ENCODE results near the gene LGI2. TPM values are rescaled to one million over a fixed set of nuclear protein-coding genes. Genes with fewer than 3 reads are reported as not detected.
"Not testable (repeated sequence)": the region's sequence is repeated elsewhere in the genome, so short reads cannot be mapped to it uniquely, and the experiment has no call there.

The LGI2 gene
- total RNA-seq, 1 donor from 2014 or later = 1.7 TPM

DNA sequence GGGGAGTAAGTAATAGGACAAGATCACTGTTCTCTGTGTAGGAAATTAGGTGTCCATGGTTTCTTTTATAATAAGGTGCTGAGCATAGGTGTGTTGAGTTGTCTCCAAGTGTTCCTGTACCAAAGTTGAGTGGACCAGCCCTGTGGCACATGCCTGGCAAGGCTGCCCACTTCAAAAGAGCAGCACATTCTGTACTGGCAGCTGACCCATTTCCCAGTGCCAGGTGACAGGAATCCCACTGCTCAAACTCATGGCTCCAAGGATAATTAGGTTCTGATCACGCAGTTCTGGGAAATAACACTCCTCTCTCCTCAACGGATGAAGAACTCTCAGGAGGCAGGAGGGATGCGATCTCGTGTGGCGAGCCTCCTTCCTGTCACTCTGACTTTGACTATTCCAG lies 12.8 kb upstream of the LGI2 start:
- no peak for DNase-seq

DNA sequence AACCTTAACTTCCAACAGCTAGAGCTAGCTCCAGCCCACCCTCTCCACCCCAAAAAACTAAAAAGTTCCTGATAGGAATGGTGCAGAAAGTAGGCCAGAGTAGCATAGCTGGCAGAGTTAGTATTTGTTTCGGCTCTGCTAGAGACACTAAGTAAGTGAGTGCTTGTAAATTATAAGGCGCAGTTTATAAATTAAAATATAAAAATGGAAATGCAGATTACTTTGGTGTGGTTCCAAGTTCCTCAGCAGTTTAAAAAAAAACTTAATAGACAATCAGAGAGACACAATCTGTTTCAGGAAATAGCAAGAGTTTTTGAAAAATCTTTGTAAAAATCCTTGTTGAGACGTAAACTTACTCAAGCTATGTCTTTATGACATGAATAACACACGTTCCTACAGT lies 2.8 kb upstream of the LGI2 start:
- DNase-seq = no peak

DNA sequence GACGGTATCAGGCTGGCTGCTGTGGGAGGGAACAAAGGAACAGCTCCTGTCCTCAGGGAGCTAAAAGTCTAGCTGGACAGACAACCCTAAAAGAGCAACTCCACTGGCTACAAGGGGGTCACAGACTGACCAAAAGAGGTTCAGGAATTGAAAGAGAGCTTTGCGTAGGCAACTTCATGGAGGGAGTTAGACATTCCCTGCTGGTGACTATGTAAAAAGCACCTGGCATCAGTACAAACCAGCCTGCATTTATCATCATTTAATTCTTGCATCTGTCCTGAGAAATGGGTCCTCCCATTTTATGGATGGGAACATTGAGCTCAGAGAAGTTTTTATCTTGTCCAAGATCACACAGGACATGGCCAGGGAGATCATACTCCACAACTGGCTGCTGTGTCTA lies 1.4 kb upstream of the LGI2 start:
- DNase-seq = no peak

DNA sequence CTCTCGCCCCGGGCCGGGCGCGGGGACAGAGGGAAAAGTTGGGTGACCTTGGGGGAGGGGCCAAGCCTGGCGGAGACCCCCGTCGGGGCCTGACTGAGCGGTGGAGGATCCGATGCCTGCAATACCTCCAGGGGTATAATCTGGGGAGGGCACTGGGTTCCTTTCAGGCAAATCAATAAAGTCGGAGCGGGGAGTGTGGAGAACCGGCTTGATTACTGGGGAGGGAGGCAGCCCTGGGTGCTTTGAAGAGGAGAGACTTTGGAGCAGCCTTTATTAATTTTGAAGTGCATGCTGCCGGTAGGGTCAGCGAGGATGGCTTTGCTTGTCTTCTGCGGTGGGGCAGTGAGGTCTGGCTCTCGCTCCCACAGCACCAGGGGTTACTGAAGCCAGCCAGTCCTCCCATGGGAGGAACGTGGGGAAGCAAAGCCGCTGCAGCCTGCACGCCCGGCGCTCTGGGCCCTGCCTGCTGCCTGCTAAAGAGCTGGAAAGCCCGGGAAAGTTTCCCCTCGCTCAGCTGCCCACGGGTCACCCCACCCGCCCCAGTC lies 403 bp upstream of the LGI2 start:
- no peak for DNase-seq

DNA sequence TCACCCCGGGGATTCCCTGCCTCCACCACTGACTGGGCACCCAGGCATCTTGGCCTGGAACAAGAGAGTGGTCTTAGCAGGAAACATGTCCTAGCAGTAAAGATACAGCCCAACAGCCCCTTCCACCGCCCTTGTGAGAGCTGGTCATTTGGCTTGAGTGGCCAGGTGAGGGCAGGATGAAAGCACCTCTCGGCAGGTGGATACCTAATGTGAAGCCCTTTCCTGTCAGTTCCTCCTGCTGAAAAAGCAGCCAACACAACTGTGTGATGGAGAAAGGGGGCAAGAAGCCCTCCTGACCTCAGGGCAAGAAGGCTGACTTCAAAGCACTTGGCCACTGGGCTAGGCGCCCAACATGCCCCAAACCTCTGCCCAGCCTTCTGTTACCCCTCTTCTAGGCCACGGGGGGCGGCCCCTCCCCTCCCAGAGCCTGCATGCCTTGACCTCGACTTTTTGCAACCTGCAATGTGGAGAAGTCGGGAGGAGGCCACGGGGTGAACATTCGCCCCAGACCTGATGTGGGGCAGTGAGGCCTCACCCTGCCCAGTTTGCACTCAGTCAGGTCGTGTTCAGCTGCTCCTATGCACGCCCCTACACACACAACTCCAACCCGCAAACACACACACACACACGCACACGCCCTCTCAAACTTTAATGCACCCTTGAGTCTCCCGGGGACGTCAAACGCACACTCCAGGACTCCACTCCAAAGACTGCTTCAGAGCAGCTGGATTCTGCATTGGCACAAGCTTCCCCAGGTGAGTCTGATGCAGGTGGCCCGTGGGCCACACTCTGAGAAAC lies 1.1 kb downstream of the LGI2 start:
- no peak for DNase-seq

DNA sequence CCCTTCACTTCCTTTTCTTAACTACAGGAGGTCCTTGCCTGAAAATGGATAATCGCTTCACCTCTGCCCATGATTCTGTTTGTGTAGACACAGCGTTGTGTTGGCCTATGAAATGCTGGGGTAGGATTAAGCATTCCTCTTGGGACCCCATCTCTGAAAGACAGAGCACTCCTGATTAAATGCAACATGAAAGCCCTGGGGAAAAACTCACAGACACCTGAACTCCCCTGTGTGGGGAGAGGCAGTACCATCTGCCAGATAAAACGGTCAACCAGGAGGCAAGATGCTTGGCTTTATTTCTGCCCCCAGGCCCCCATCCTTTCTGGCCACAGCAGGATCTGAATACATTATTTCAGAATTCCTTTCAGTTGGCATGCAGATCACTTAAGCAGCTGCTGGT lies 1.9 kb downstream of the LGI2 start:
- DNase-seq = no peak

DNA sequence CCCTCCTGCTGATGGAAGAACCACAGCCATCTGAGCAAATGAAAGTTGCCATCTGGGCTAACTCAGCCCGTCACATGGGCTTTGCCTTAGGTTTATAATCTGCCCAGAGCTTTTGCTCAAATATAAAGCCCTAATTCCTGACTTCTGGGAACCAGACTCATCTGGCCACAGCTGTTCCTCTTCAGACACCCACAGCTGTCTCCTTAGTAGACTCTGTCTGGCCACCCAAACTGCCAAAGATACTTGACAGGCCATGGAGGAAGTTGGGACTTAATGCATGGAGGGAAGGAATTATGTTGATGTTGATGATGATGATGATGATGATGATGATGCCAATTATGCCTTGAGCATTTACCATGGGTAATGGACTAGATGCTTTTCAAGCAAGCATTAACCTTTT lies 8.0 kb downstream of the LGI2 start:
- DNase-seq = no peak

DNA sequence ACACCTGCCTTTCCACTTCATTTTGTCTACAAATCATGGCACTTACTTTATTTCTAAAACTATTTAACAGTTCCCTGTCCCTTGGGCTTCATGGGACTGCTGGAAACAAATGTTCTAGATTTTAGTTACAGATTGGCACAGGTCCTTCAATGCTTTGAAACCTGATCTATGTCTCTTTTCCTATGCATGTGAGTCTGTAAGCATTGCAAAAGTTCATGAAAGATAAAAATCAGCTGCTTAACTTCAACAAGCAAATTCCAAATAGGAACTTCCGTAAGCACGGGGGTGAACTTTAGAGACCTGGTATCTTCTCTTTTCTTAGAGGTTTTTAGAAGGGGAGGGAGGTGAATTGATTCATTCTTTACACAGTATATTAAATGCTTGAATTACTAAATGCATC lies 9.5 kb downstream of the LGI2 start:
- DNase-seq = no peak

DNA sequence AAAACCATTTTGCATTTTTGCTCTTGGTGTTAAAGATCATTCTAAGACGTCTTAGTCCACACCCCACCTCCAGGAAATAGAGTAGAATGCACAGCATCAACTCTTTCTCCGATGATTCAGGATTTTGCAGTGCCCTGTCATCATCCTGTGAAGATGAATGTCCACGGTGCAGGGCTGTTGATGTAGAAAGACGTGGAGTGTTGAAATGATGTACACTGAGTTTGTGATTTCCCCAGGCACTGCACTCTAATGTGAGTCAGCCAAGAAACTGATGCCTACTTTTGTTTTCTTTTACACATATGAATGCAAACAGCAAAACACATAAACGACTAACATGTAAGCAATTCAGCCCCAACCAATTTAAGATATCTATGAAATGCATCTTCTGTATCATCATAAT lies 10.5 kb downstream of the LGI2 start:
- DNase-seq = no peak

DNA sequence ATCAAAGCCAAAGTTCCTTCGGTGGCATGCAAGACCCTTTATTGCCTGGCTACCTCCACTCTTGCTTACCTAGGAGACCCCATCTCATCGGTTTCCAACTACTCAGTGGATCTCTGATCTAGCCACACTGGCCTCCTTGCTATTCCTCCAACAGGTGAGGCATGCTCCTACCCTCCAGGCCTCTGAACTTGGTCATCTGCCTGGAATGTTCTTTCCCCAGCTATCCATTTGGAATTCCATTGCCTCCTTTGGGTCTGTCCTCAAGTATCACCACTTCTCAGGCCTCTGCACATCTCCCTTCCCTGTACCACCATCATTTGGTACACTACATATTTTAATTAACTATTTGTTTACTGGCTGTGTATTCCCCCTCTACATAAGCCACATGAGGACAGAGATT lies 11.2 kb downstream of the LGI2 start:
- DNase-seq = no peak

DNA sequence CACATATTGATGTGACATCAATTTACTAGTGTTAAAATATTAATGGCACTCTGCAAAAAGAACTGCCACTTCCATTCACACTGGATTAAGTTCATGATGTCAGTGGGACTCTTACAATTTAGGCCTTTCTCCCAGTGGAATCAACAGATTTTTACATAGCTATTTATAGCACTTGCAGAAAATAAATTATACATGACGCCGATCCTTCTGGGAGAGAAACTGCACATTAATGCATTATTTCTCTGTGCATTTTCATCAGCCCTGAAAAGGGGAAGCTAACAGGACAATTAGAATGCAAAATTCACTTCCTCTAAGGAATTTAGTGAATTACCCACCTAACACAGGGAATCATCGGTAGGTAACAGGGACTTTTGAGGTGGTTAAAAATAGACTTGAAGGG lies 15.7 kb downstream of the LGI2 start:
- DNase-seq = no peak

DNA sequence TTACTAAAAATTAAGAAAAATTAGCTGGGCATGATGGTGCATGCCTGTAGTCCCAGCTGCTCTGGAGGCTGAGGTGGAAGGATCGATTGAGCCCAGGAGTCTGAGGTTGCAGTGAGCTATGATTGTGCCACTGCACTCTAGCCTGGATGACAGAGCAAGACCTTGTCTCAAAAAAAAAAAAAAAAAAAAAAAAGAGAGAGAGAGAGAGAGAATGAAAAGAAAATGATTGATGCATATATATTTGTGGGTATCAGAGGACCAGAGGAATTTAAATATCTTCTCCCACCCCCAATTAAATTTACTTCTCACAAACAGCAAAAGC lies 16.1 kb downstream of the LGI2 start:
- DNase-seq = not testable (repeated sequence)

DNA sequence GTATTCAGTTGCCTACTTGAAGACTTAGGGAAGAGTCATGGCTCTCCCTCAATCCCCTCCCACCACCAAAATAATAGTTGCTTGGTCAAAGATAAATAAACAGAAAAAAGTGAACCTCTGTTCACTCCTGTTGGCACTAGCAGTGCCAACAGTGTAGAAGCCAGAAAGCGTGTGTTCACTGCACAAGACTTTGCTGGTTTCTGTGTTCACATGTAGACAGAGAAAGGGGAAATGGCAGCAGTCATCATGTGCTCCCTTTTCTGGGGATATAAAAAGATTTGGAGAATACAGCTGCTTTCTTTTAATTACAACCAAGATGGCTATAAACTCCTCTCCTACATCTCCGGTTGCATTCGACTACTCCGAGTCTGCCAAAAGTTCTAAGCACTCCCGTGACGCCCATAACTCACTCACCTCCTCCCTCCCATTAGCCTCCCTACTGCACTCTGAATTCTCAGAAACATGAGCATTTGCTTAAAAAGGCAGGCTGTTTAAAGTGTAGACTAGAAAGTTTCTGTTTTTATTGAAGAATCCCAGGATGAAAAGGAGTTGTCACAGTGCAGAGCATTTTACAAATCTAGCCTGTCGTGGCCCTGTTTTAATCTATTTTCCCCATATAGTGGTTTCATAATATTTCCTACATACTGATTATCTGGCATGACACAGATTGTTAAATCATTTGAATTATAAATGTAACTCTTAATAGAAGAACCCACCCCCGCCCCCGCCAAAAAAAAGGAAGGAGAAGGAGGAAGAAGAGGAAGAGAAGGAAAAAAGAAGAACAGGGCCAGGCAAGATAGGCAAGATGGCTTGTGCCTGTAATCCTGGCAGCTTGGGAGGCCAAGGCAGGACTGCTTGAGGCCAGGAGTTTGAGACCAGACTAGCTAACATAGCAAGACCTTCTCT lies 16.7 kb downstream of the LGI2 start:
- DNase-seq = no peak

DNA sequence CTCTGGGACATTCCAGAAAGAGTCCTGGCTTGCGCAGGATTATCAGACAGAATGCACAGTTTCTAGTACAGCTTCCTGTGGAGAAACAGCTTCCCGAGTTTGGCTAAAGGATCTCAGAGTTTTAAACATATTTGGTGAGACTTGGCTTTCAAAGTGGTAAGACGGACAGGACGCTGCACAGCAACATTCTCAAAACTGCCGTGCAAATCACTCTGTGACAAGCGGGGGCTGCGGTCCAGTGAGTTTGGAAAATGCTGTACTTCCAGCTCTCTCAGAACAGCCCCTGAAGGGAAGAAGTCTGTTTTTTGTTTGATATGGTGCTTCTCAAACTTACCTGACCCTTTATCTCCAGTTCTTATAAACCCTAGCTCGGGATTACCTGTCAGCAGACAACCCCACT lies 18.1 kb downstream of the LGI2 start:
- no peak for DNase-seq

DNA sequence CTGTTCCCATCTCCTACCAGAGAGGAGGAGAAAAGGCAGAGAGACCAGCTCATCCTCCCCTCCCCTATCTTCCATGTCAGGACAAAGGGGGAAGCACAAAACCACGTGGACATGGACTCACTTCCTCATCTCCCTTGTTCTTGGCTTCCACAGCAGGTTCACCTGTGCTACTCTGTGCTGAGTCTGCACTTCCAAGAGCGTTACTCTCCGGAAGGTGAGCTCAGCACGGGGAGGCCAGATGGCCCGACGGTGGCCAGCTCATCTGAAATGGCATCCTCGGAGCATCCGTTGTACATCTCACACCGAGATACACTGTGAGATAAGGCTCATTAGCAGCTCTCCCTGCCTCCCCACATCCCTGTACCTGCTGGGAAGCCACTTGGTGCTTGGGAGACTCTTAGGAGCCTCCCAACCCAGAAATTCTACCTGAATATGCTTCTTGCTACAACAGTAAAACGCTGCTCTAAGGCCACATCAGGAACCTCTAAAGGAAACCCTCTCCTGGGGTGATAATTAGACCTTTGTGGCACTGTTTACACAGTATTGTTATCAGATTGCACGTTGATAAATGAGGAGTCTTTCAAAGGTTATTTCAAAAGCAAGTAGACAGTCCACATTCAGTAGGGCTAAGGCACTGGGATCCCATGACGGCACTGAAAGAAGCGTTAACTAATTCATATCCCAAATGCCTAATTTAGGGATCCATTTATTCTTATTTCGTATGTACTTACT lies 19.4 kb downstream of the LGI2 start:
- DNase-seq = no peak

DNA sequence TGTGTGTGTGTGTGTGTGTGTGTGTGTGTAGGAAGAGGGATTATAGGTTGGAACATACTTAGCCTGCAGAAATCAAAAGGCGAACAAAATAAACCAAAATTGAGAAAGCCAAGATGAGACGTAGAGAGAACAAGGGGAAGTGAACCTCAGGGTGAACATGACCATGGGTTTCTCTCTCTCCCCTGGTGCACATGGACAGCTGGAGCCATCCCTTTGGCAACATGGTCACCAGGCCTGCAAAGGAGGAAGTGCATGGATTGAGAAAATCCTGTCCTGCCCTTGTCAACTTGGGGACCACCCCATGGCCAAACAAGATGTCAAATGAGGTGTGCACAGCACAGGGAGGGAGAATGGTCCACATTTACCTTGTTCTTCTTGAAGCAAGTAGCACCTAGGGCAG lies 23.1 kb downstream of the LGI2 start:
- DNase-seq = no peak

DNA sequence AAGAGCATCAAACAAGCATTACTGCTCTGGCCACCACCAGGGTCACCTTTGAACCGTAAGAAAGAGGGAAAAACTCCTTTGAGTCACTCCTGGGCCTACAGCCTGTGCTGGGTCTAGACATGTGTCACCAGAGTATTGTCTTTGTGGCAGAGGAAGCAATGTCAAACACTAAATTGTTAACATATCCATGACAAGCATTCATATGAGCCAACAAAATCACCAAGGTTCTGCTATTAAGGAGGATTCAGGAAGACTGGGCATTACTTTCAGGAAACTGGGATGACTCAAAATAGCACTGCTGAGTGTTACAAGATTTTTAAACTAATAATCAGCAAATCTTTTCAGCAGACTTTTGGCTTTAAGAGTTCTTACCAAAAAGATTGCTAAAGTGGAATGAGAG lies 28.1 kb downstream of the LGI2 start:
- DNase-seq = no peak

DNA sequence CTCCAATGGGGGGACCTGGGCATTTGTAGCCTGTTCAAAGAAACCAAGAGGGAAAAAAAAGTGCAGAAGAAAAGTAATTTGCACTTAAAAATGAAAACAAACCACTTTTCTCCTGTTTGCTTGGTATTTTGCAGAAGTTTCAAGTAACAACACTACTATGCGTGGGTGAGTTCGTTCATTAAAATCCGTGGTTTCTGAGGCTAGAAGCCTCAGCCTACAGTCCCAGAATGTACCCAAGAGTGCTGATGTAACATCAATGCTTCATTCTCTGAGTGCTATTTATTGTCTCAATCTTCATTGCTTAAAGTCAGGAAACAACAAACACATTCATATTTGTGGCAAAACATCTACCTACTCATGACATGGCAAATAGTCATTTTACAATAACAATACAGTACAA lies 29.2 kb downstream of the LGI2 start:
- DNase-seq = no peak

DNA sequence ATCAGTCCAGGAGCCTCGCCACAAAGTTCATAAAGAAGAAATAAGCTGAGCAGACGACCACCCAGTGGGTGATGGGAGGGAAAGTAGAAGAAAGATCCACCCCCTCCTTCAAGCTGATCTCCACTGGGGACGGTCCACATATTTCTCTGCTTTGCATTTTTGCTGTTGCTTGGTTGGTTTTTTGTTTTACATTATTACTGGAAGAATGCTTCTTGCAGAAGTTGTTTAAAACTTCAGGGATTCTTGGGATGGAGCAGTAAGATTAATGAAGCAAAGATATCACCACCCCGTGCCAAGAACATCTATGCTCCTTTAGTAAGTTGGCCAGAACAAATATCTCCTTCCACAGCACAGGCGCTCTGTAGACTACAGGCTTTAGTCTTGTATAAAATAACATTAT lies 30.1 kb downstream of the LGI2 start:
- DNase-seq = no peak

DNA sequence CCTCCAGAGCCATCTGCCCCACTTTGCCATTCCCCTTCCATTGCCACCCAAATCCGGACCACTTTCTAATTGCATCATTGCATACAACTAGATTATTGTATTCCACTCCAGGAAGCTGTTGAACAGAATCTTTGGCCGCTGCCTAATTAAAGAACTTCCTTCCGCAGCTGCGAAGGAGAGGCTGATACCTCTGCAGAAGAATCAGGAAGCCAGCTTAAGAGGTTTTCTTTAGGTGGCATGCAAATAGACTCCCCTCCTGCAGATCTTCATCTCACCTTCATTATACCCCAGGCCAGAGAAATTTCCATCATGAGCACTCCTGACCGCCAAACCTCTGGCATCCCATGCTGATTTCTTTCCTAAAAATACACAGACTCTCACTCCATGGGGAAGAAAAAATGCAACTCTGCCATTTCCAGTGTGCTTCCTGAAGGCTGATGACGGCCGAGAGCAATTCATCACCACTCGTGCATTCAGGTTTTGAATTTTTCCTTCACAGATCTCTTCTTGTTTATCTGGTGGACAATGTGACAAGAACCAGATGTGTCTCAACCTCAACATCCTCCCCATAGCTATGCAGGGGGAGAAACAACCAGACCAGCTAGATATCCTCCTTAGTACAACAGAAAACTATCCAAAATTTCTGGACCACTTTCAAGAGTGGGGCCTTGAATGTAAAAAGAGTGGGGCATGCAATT lies 31.2 kb downstream of the LGI2 start:
- DNase-seq = no peak

DNA sequence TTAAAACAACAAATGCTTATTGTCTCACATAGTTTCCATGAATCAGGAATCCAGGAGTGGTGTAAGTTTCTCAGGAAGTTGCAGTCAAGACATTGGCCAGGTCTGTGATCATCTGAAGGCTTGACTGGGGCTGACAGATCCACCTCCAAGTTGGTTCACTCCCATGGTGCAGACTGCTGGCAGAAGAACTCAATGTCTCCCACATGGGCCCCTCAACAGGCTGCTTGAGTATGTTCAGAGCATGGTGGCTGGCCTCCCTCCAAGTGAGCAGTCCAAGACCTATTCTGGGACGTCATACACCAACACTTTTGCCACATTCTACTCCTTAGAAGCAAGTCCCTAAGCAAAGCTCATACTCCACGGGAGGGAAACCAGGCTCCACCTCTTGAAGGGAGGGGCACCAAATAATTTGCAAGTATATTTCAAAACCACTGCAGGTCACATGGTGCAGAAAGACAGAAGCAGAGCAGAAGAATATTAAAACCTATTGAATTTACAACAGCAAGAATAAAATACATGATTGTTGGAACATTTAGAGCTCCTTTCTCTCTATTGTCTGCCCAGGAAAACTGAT lies 35.3 kb downstream of the LGI2 start:
- DNase-seq = no peak

DNA sequence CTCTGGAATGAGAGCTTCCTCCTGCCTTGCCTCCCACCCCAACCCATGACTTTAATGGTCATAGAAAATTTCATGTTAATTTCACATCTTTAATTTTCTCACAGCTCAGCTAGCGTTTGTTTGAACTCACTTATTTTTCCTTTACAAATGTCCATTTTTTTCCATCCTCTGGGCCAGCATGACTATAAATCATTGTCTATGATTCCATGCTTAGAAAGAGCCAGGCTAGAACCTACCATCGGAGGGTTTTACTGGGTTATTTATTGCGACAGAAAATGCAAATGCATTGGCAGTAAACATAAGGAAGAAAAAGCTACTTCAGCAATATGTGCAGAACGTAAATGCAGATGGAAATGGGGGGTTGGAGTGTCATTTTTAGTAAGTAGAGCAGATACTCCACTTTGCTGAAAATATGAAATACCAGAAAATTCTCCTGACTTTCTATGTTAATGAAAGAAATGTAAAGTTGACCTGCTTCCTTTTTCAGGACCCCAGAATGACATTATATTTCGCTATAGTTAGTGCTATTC lies 37.1 kb downstream of the LGI2 start:
- no peak for DNase-seq

All from occipital lobe (tissue), 2 donors.